ENCODE results near the gene PDE1C.

PDE1C gene

GRCh38 chr7:31744294-31744874 is 325.8 kb downstream of the PDE1C start:
- DNase-seq (ENCODE audit: insufficient read length, low spot score) (peak; percentile 13), FAIRE-seq (peak; percentile 89)
- TF ChIP-seq SPI1 (IDR thresholded peaks at IDR 0.05; ENCODE audit: low read depth, low read length) (no peak), PAX5 (IDR thresholded peaks at IDR 0.05; ENCODE audit: insufficient read depth, low read length, severe bottlenecking) (no peak), POLR2AphosphoS5 (IDR thresholded peaks at IDR 0.05; ENCODE audit: low read depth, low read length) (no peak), POLR2A (IDR thresholded peaks at IDR 0.05; ENCODE audit: low read depth, low read length) (no peak), POU2F2 (IDR thresholded peaks at IDR 0.05; ENCODE audit: low read depth, low read length) (no peak), TAF1 (IDR thresholded peaks at IDR 0.05; ENCODE audit: low read depth, low read length) (no peak)

DNA sequence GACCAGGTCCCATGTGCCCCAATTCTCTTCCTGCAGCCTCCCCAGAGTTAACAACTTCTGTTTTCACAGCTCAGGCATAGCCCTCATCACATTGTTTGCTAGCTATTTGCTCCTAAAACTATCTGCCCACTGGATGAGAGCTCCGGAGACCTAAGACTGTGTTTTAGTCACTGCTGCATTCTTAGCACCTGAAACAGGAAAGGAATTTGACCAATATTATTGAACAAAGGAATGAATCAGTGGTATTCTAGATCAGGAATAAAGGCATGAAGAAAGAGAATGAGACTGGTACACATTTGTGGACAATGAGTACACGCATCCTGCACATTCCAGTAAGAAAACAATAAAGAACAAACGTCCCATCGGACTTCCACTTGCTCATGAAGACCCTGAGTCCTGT is 328.4 kb downstream of the PDE1C start:
- TF ChIP-seq SPI1 (IDR thresholded peaks at IDR 0.05; ENCODE audit: low read depth, low read length) = no peak
- no peak for TF ChIP-seq POU2F2 (IDR thresholded peaks at IDR 0.05; ENCODE audit: low read depth, low read length)
- TF ChIP-seq POLR2AphosphoS5 (IDR thresholded peaks at IDR 0.05; ENCODE audit: low read depth, low read length) = no peak
- TF ChIP-seq PAX5 (IDR thresholded peaks at IDR 0.05; ENCODE audit: insufficient read depth, low read length, severe bottlenecking) = no peak
- no peak for TF ChIP-seq TAF1 (IDR thresholded peaks at IDR 0.05; ENCODE audit: low read depth, low read length)
- TF ChIP-seq POLR2A (IDR thresholded peaks at IDR 0.05; ENCODE audit: low read depth, low read length) = no peak
- no peak for FAIRE-seq
- DNase-seq (ENCODE audit: insufficient read length, low spot score) = no peak

GRCh38 chr7:31735991-31736982 is 333.9 kb downstream of the PDE1C start:
- peak; percentile 87 for FAIRE-seq
- TF ChIP-seq POU2F2 (IDR thresholded peaks at IDR 0.05; ENCODE audit: low read depth, low read length) (no peak), TAF1 (IDR thresholded peaks at IDR 0.05; ENCODE audit: low read depth, low read length) (no peak), PAX5 (IDR thresholded peaks at IDR 0.05; ENCODE audit: insufficient read depth, low read length, severe bottlenecking) (no peak), SPI1 (IDR thresholded peaks at IDR 0.05; ENCODE audit: low read depth, low read length) (no peak), POLR2A (IDR thresholded peaks at IDR 0.05; ENCODE audit: low read depth, low read length) (no peak), POLR2AphosphoS5 (IDR thresholded peaks at IDR 0.05; ENCODE audit: low read depth, low read length) (no peak)

DNA sequence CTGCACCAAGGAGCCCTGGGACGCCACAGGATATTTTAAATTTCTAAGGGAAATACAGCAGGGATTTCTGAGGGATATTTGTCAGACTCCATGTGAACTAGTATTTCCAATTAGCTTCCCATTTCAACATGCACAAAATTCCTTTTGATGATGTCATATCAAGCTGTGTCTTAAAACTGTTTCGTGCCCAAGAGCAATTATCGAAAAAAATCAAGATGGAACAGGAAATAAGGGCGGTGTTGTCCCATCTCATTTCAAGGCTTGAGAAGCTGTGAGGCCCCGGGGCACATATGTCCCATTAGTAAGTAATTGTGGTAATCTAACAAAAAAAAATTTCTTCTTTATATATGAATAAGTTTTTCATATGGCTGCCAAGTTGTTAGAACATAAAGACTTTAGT is 335.8 kb downstream of the PDE1C start:
- no peak for DNase-seq (ENCODE audit: insufficient read length, low spot score)
- no peak for TF ChIP-seq SPI1 (IDR thresholded peaks at IDR 0.05; ENCODE audit: low read depth, low read length)
- TF ChIP-seq POU2F2 (IDR thresholded peaks at IDR 0.05; ENCODE audit: low read depth, low read length) = no peak
- TF ChIP-seq PAX5 (IDR thresholded peaks at IDR 0.05; ENCODE audit: insufficient read depth, low read length, severe bottlenecking) = no peak
- no peak for TF ChIP-seq TAF1 (IDR thresholded peaks at IDR 0.05; ENCODE audit: low read depth, low read length)
- TF ChIP-seq POLR2AphosphoS5 (IDR thresholded peaks at IDR 0.05; ENCODE audit: low read depth, low read length) = no peak
- no peak for TF ChIP-seq POLR2A (IDR thresholded peaks at IDR 0.05; ENCODE audit: low read depth, low read length)
- FAIRE-seq = no peak

More at GRCh38 chr7:31735991-31736982, 333.9 kb downstream of the PDE1C start:
- peak; percentile 15 for DNase-seq (ENCODE audit: insufficient read length, low spot score)

DNA sequence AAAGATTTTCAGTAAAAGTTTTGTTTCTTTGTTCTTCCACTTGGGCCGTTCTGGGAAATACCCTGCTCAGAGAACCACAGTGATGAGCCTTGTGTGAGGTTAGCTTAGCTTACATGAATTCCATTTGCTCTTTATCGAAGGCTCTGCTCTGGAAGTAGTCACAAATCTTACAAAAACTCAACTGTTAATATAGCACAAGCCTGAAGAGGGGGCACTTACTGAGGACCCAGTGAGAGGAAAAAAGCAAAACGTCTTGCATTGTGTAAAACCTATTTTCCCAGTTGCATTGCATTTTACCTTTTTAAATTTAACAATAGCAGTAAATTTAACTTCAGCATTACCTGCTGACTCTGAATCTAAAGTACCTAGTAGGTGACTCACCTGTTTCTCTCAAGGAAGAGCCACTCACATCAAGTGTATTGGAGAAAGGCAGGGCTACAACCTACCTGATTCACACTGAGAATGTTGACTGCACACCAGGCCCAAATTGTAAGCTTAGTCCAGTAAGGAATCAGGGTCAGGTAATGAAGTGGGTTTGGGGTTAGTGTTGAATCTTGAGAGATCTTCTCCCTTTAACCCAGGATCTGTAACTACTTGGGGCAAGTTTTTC is 340.9 kb downstream of the PDE1C start:
- FAIRE-seq (no peak), DNase-seq (ENCODE audit: insufficient read length, low spot score) (no peak)
- TF ChIP-seq TAF1 (IDR thresholded peaks at IDR 0.05; ENCODE audit: low read depth, low read length) (no peak), POU2F2 (IDR thresholded peaks at IDR 0.05; ENCODE audit: low read depth, low read length) (no peak), POLR2AphosphoS5 (IDR thresholded peaks at IDR 0.05; ENCODE audit: low read depth, low read length) (no peak), SPI1 (IDR thresholded peaks at IDR 0.05; ENCODE audit: low read depth, low read length) (no peak), PAX5 (IDR thresholded peaks at IDR 0.05; ENCODE audit: insufficient read depth, low read length, severe bottlenecking) (no peak), POLR2A (IDR thresholded peaks at IDR 0.05; ENCODE audit: low read depth, low read length) (no peak)

DNA sequence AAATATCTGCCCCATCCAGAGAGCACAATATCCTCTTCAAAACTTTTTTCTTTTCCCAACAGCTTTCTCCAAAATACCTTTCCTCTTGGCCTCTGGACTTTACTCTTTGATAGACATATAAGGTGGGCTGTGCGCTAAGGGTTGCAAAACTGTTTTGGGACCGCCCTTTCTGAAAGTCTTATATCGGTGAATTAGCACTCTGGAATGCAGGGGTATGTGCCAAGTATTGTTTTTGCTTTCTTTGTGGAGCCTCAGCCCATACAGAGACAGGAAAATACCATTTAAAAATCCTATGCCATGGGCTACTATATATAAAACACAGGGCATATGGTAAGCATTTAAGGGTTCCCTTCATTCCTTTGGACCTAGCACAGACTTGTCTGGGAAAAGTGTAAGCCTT is 345.5 kb downstream of the PDE1C start:
- FAIRE-seq (no peak), DNase-seq (ENCODE audit: insufficient read length, low spot score) (no peak)

DNA sequence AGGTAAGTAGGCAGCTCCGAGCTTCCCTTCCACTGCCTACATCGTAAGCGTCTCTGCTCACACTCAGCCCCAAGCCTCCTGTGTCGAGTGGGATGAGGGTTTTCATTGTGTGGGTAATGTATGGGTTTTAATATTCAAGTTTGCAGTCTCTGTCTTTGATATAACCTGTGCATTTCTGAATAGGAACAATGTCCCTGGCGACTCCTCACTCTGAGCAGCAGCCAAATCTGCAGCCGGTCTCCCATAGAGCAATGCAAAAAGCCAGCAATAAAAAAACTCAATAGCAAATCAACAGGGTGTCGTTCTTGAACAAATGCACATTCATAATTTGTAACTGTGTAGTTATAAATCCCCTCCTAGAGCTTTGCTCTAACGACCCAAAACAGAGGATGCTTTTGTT is 349.8 kb downstream of the PDE1C start:
- TF ChIP-seq POLR2A (IDR thresholded peaks at IDR 0.05; ENCODE audit: low read depth, low read length) = no peak
- TF ChIP-seq POU2F2 (IDR thresholded peaks at IDR 0.05; ENCODE audit: low read depth, low read length) = no peak
- TF ChIP-seq POLR2AphosphoS5 (IDR thresholded peaks at IDR 0.05; ENCODE audit: low read depth, low read length) = no peak
- no peak for TF ChIP-seq TAF1 (IDR thresholded peaks at IDR 0.05; ENCODE audit: low read depth, low read length)
- no peak for FAIRE-seq
- DNase-seq (ENCODE audit: insufficient read length, low spot score) = no peak

More for the DNA sequence above, 345.5 kb downstream of the PDE1C start:
- TF ChIP-seq POLR2A (IDR thresholded peaks at IDR 0.05; ENCODE audit: low read depth, low read length) (no peak), POLR2AphosphoS5 (IDR thresholded peaks at IDR 0.05; ENCODE audit: low read depth, low read length) (no peak), TAF1 (IDR thresholded peaks at IDR 0.05; ENCODE audit: low read depth, low read length) (no peak), POU2F2 (IDR thresholded peaks at IDR 0.05; ENCODE audit: low read depth, low read length) (no peak), SPI1 (IDR thresholded peaks at IDR 0.05; ENCODE audit: low read depth, low read length) (no peak), PAX5 (IDR thresholded peaks at IDR 0.05; ENCODE audit: insufficient read depth, low read length, severe bottlenecking) (no peak)

GRCh38 chr7:31716355-31716754 is 353.9 kb downstream of the PDE1C start:
- DNase-seq (ENCODE audit: insufficient read length, low spot score) = no peak
- no peak for FAIRE-seq
- TF ChIP-seq POLR2AphosphoS5 (IDR thresholded peaks at IDR 0.05; ENCODE audit: low read depth, low read length) (no peak), SPI1 (IDR thresholded peaks at IDR 0.05; ENCODE audit: low read depth, low read length) (no peak), TAF1 (IDR thresholded peaks at IDR 0.05; ENCODE audit: low read depth, low read length) (no peak), POLR2A (IDR thresholded peaks at IDR 0.05; ENCODE audit: low read depth, low read length) (no peak), POU2F2 (IDR thresholded peaks at IDR 0.05; ENCODE audit: low read depth, low read length) (no peak), PAX5 (IDR thresholded peaks at IDR 0.05; ENCODE audit: insufficient read depth, low read length, severe bottlenecking) (no peak)

GRCh38 chr7:31710171-31710570 is 360.0 kb downstream of the PDE1C start:
- DNase-seq (ENCODE audit: insufficient read length, low spot score) (no peak), FAIRE-seq (no peak)
- TF ChIP-seq PAX5 (IDR thresholded peaks at IDR 0.05; ENCODE audit: insufficient read depth, low read length, severe bottlenecking) = no peak
- TF ChIP-seq TAF1 (IDR thresholded peaks at IDR 0.05; ENCODE audit: low read depth, low read length) = no peak
- no peak for TF ChIP-seq POLR2AphosphoS5 (IDR thresholded peaks at IDR 0.05; ENCODE audit: low read depth, low read length)
- no peak for TF ChIP-seq SPI1 (IDR thresholded peaks at IDR 0.05; ENCODE audit: low read depth, low read length)
- TF ChIP-seq POLR2A (IDR thresholded peaks at IDR 0.05; ENCODE audit: low read depth, low read length) = no peak
- no peak for TF ChIP-seq POU2F2 (IDR thresholded peaks at IDR 0.05; ENCODE audit: low read depth, low read length)

All from GM12891 (cell line).